Astrocyte (in vitro differentiated cells and primary cell): ENCODE data around the gene FOXRED2.

Experiments
- CTCF ChIP-seq: IDR thresholded peaks from 2 replicates; pipeline ENCODE4 v1.5.1; 2011; ENCODE audit warnings: low read depth, mild to moderate bottlenecking, inconsistent platforms, low read length, moderate library complexity; ENCODE audit not compliant: insufficient read depth
- EZH2 ChIP-seq: IDR thresholded peaks from 2 replicates; pipeline ENCODE4 v1.6.1; 2012; ENCODE audit warnings: mild to moderate bottlenecking, low read length, inconsistent platforms; ENCODE audit not compliant: insufficient read depth

DNA sequence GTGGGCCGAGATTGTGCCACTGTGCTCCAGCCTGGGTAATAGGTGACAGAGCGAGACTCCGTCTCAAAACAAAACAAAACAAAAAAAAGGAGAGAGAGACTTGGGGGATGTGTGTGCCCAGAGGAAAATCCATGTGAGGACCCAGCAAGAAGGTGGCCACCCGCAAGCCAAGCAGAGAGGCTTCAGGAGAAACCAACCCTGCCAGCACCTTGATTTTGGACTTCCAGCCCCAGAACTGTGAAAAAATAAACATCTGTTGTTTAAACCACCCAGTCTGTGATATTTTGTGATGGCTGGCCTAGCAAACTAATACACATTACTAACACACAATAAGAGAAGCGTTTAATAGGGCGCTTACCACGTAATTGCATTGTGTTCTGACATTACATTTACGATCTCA is 46.6 kb downstream of the FOXRED2 start:
- no peak for TF ChIP-seq CTCF
- TF ChIP-seq EZH2, result no peak
